Measurements from ENCODE around the gene TRUB2. TPM values are rescaled to one million over a fixed set of nuclear protein-coding genes. Genes with fewer than 3 reads are reported as not detected.

The TRUB2 gene
- total and polyA plus RNA-seq, 2 of the 13 experiments (the other 11 are each of a cell fraction or from before 2014, with no cell fraction given) = 22.3 to 41.2 TPM

DNA sequence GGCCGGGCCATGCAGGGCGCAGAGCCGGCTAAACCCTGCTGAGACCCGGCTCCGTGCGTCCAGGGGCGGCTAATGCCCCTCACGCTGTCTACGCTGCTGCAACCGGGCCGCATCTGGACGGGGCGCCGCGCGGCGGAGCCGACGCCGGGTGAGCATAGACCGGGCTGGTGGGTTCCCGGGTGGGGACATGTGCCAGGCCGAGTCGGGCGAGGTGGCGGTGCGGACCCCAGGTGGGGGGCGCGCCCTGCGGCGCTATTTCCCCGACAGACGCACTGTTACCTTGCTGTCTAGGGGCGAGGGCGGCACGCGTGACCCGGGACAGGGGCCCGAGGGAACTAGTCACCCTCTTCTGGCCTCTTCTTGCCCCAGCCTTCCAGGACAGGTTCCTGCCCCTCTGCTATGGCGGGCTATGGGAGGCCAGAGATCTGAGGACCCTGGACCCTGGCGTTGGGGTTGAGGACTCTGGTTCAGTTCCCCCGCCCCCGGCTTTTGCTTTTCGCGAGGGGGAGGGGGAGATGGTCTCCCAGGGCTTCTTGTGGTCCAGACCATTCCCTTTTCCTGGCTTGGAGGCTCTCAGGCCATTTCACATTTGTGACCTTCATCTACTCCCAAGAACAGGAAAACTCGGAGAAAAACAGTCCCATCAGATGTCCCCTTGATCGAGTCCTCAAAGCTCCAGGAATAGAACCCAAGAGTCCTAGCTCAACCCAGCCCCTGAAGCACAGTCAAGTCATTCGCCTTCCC lies 18.6 kb upstream of the TRUB2 start (continued):
- TF ChIP-seq, protein P1, sequence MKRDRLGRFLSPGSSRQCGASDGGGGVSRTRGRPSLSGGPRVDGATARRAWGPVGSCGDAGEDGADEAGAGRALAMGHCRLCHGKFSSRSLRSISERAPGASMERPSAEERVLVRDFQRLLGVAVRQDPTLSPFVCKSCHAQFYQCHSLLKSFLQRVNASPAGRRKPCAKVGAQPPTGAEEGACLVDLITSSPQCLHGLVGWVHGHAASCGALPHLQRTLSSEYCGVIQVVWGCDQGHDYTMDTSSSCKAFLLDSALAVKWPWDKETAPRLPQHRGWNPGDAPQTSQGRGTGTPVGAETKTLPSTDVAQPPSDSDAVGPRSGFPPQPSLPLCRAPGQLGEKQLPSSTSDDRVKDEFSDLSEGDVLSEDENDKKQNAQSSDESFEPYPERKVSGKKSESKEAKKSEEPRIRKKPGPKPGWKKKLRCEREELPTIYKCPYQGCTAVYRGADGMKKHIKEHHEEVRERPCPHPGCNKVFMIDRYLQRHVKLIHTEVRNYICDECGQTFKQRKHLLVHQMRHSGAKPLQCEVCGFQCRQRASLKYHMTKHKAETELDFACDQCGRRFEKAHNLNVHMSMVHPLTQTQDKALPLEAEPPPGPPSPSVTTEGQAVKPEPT (CRISPR knock-in tag; IDR thresholded peaks at IDR 0.05; ENCODE audit: low read depth) = no peak
- no peak for TF ChIP-seq SOX6 (IDR thresholded peaks at IDR 0.05)
- TF ChIP-seq SOX6 (CRISPR knock-in tag; IDR thresholded peaks at IDR 0.05) = no peak
- no peak for TF ChIP-seq ZNF75D (CRISPR knock-in tag; IDR thresholded peaks at IDR 0.05; ENCODE audit: borderline replicate concordance)
- TF ChIP-seq RFXAP (CRISPR knock-in tag; IDR thresholded peaks at IDR 0.05; ENCODE audit: borderline replicate concordance) = 0 out of 2 replicates have a peak, but pooled peaks have one; percentile 14
- no peak for TF ChIP-seq ZNF484 (CRISPR knock-in tag; IDR thresholded peaks at IDR 0.05; ENCODE audit: borderline replicate concordance, low read depth)
- TF ChIP-seq MAF1 (CRISPR knock-in tag; IDR thresholded peaks at IDR 0.05; ENCODE audit: borderline replicate concordance) = no peak
- TF ChIP-seq ZSCAN9 (CRISPR knock-in tag; IDR thresholded peaks at IDR 0.05; ENCODE audit: borderline replicate concordance) = no peak
- TF ChIP-seq, protein P2, sequence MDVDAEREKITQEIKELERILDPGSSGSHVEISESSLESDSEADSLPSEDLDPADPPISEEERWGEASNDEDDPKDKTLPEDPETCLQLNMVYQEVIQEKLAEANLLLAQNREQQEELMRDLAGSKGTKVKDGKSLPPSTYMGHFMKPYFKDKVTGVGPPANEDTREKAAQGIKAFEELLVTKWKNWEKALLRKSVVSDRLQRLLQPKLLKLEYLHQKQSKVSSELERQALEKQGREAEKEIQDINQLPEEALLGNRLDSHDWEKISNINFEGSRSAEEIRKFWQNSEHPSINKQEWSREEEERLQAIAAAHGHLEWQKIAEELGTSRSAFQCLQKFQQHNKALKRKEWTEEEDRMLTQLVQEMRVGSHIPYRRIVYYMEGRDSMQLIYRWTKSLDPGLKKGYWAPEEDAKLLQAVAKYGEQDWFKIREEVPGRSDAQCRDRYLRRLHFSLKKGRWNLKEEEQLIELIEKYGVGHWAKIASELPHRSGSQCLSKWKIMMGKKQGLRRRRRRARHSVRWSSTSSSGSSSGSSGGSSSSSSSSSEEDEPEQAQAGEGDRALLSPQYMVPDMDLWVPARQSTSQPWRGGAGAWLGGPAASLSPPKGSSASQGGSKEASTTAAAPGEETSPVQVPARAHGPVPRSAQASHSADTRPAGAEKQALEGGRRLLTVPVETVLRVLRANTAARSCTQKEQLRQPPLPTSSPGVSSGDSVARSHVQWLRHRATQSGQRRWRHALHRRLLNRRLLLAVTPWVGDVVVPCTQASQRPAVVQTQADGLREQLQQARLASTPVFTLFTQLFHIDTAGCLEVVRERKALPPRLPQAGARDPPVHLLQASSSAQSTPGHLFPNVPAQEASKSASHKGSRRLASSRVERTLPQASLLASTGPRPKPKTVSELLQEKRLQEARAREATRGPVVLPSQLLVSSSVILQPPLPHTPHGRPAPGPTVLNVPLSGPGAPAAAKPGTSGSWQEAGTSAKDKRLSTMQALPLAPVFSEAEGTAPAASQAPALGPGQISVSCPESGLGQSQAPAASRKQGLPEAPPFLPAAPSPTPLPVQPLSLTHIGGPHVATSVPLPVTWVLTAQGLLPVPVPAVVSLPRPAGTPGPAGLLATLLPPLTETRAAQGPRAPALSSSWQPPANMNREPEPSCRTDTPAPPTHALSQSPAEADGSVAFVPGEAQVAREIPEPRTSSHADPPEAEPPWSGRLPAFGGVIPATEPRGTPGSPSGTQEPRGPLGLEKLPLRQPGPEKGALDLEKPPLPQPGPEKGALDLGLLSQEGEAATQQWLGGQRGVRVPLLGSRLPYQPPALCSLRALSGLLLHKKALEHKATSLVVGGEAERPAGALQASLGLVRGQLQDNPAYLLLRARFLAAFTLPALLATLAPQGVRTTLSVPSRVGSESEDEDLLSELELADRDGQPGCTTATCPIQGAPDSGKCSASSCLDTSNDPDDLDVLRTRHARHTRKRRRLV (CRISPR knock-in tag; IDR thresholded peaks at IDR 0.05) = no peak
- TF ChIP-seq HHEX (CRISPR knock-in tag; IDR thresholded peaks at IDR 0.05) = no peak
- no peak for TF ChIP-seq CHCHD3 (CRISPR knock-in tag; IDR thresholded peaks at IDR 0.05)
- TF ChIP-seq, protein P3, sequence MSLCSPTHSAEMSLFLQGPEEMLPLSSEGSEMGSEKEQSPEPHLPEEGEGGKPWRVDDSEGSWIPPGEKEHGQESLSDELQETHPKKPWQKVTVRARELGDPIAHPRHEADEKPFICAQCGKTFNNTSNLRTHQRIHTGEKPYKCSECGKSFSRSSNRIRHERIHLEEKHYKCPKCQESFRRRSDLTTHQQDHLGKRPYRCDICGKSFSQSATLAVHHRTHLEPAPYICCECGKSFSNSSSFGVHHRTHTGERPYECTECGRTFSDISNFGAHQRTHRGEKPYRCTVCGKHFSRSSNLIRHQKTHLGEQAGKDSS (CRISPR knock-in tag; IDR thresholded peaks at IDR 0.05; ENCODE audit: borderline replicate concordance, low read depth) = no peak
- TF ChIP-seq, protein P4, sequence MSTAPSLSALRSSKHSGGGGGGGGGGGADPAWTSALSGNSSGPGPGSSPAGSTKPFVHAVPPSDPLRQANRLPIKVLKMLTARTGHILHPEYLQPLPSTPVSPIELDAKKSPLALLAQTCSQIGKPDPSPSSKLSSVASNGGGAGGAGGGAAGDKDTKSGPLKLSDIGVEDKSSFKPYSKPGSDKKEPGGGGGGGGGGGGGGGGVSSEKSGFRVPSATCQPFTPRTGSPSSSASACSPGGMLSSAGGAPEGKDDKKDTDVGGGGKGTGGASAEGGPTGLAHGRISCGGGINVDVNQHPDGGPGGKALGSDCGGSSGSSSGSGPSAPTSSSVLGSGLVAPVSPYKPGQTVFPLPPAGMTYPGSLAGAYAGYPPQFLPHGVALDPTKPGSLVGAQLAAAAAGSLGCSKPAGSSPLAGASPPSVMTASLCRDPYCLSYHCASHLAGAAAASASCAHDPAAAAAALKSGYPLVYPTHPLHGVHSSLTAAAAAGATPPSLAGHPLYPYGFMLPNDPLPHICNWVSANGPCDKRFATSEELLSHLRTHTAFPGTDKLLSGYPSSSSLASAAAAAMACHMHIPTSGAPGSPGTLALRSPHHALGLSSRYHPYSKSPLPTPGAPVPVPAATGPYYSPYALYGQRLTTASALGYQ (CRISPR knock-in tag; IDR thresholded peaks at IDR 0.05) = no peak
- TF ChIP-seq ZNF629 (CRISPR knock-in tag; conservative IDR thresholded peaks at IDR 0.05) = no peak
- TF ChIP-seq ZNF30 (CRISPR knock-in tag; IDR thresholded peaks at IDR 0.05) = no peak
- peak; percentile 64; the same call in 1 of the 2 replicates for TF ChIP-seq ZNF501 (CRISPR knock-in tag; IDR thresholded peaks at IDR 0.05)
- TF ChIP-seq SSRP1 (CRISPR knock-in tag; IDR thresholded peaks at IDR 0.05) = no peak
- no peak for TF ChIP-seq ZNF24 (IDR thresholded peaks at IDR 0.05)
- no peak for TF ChIP-seq ARHGAP35 (CRISPR knock-in tag; IDR thresholded peaks at IDR 0.05; ENCODE audit: borderline replicate concordance)
